ENCODE results near the gene TUBG2.

DNA sequence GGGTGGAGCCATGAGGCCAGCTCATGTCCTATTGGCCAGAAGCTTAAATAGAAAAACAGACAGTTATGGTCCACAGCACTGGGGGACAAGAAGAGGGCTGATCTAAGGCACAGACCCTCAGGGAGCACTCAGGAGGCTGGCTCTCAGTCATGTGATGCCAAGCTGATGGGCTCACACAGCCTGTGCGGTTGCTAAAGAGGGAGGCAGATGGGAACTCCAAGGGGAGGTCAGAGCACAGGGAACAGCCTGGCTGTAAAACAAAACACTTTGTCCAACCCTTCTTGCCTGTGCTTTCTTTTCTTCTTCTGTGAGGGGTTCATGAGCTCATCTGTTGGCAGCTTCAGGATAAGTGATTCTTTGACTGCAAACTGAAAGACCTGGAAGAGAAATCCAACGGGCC lies 50.5 kb downstream of the TUBG2 start:
- no peak for TF ChIP-seq POLR2AphosphoS5 (IDR thresholded peaks at IDR 0.05; ENCODE audit: insufficient read depth in 1 of 2, low read depth in 1 of 2)
- TF ChIP-seq, protein P1, sequence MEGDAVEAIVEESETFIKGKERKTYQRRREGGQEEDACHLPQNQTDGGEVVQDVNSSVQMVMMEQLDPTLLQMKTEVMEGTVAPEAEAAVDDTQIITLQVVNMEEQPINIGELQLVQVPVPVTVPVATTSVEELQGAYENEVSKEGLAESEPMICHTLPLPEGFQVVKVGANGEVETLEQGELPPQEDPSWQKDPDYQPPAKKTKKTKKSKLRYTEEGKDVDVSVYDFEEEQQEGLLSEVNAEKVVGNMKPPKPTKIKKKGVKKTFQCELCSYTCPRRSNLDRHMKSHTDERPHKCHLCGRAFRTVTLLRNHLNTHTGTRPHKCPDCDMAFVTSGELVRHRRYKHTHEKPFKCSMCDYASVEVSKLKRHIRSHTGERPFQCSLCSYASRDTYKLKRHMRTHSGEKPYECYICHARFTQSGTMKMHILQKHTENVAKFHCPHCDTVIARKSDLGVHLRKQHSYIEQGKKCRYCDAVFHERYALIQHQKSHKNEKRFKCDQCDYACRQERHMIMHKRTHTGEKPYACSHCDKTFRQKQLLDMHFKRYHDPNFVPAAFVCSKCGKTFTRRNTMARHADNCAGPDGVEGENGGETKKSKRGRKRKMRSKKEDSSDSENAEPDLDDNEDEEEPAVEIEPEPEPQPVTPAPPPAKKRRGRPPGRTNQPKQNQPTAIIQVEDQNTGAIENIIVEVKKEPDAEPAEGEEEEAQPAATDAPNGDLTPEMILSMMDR (IDR thresholded peaks at IDR 0.05) = no peak
